ENCODE measurements around the gene RYR3. TPM values are rescaled to one million over a fixed set of nuclear protein-coding genes. Genes with fewer than 3 reads are reported as not detected.

Gene RYR3
- total and polyA plus RNA-seq, 4 donors, result 0.09 to 1.4 (median 0.47) TPM

GRCh38 chr15:33545866-33546265 is 235.1 kb downstream of the RYR3 start:
- no peaks in the 10 kb centered on the region for H3K36me3 ChIP-seq (ENCODE audit: control insufficient read depth in 4 of 4, insufficient read depth in 4 of 4, low read length in 4 of 4)
- TF ChIP-seq CTCF (IDR thresholded peaks at IDR 0.05; ENCODE audit: control extremely low read depth, extremely low read depth), result no peak
- no peak overlapping the region for H3K4me3 ChIP-seq
- H3K9me3 ChIP-seq (ENCODE audit: control insufficient read depth in 4 of 4, insufficient read depth in 3 of 4, low read length in 3 of 4), result peaks cover 0 to 2% (median 0%) of the 10 kb centered on the region in 4 donors
- DNase-seq, result no peak
- 76 to 80% methylated on average over 3 of the region's 3 CpGs for WGBS, 2 donors
- no peak for ATAC-seq (ENCODE audit: insufficient read depth, low FRiP score)
- no peak overlapping the region for H3K27ac ChIP-seq (ENCODE audit: low read depth in 1 of 2, low read length in 1 of 2)
- no peaks in the 10 kb centered on the region for H3K4me1 ChIP-seq (ENCODE audit: control insufficient read depth in 5 of 5, insufficient read depth in 5 of 5, low read length in 5 of 5)
- no peaks in the 10 kb centered on the region for H3K27me3 ChIP-seq (ENCODE audit: control insufficient read depth in 3 of 3, insufficient read depth in 3 of 3, low read length in 2 of 3)
- H3K9ac ChIP-seq (ENCODE audit: insufficient read depth in 1 of 2, low read length in 2 of 2), result no peak overlapping the region

GRCh38 chr15:33547876-33548275 is 237.1 kb downstream of the RYR3 start:
- no peak for ATAC-seq (ENCODE audit: insufficient read depth, low FRiP score)
- peak; percentile 29 to 81 (median 67) for DNase-seq
- WGBS, 2 donors, result 30 to 39% methylated on average over 5 of the region's 5 CpGs
- H3K27ac ChIP-seq (ENCODE audit: low read depth in 1 of 2, low read length in 1 of 2), result no peak overlapping the region
- peaks cover 0 to 2% (median under 1%) of the 10 kb centered on the region in 4 donors for H3K9me3 ChIP-seq (ENCODE audit: control insufficient read depth in 4 of 4, insufficient read depth in 3 of 4, low read length in 3 of 4)
- no peaks in the 10 kb centered on the region for H3K4me1 ChIP-seq (ENCODE audit: control insufficient read depth in 5 of 5, insufficient read depth in 5 of 5, low read length in 5 of 5)
- TF ChIP-seq CTCF (IDR thresholded peaks at IDR 0.05; ENCODE audit: control extremely low read depth, extremely low read depth), result no peak
- H3K36me3 ChIP-seq (ENCODE audit: control insufficient read depth in 4 of 4, insufficient read depth in 4 of 4, low read length in 4 of 4), result no peaks in the 10 kb centered on the region
- H3K4me3 ChIP-seq, result no peak overlapping the region
- no peaks in the 10 kb centered on the region for H3K27me3 ChIP-seq (ENCODE audit: control insufficient read depth in 3 of 3, insufficient read depth in 3 of 3, low read length in 2 of 3)
- no peak overlapping the region for H3K9ac ChIP-seq (ENCODE audit: insufficient read depth in 1 of 2, low read length in 2 of 2)

- Histone ChIP-seq H3K27ac (ENCODE audit: low read depth in 1 of 2, low read length in 1 of 2) (no peak overlapping the region), H3K4me3 (no peak overlapping the region), H3K27me3 (ENCODE audit: control insufficient read depth in 3 of 3, insufficient read depth in 3 of 3, low read length in 2 of 3) (no peaks in the 10 kb centered on the region), H3K4me1 (ENCODE audit: control insufficient read depth in 5 of 5, insufficient read depth in 5 of 5, low read length in 5 of 5) (no peaks in the 10 kb centered on the region), H3K9me3 (ENCODE audit: control insufficient read depth in 4 of 4, insufficient read depth in 3 of 4, low read length in 3 of 4) (peaks cover 0 to 2% (median under 1%) of the 10 kb centered on the region in 4 donors), H3K36me3 (ENCODE audit: control insufficient read depth in 4 of 4, insufficient read depth in 4 of 4, low read length in 4 of 4) (no peaks in the 10 kb centered on the region), H3K9ac (ENCODE audit: insufficient read depth in 1 of 2, low read length in 2 of 2) (no peak overlapping the region)
- no peak for TF ChIP-seq CTCF (IDR thresholded peaks at IDR 0.05; ENCODE audit: control extremely low read depth, extremely low read depth)
- DNase-seq, result no peak
- WGBS, 2 donors, result 61 to 63% methylated on average over 6 of the region's 6 CpGs
- ATAC-seq (ENCODE audit: insufficient read depth, low FRiP score), result no peak
Observed at GRCh38 chr15:33551860-33552259, 241.1 kb downstream of the RYR3 start.

- ATAC-seq (ENCODE audit: insufficient read depth, low FRiP score) (no peak), DNase-seq (no peak)
- no peak for TF ChIP-seq CTCF (IDR thresholded peaks at IDR 0.05; ENCODE audit: control extremely low read depth, extremely low read depth)
- no peaks in the 10 kb centered on the region for H3K4me1 ChIP-seq (ENCODE audit: control insufficient read depth in 5 of 5, insufficient read depth in 5 of 5, low read length in 5 of 5)
- 82 to 85% methylated on average over 4 of the region's 4 CpGs for WGBS, 2 donors
- no peak overlapping the region for H3K27ac ChIP-seq (ENCODE audit: low read depth in 1 of 2, low read length in 1 of 2)
- H3K9ac ChIP-seq (ENCODE audit: insufficient read depth in 1 of 2, low read length in 2 of 2), result no peak overlapping the region
- no peaks in the 10 kb centered on the region for H3K36me3 ChIP-seq (ENCODE audit: control insufficient read depth in 4 of 4, insufficient read depth in 4 of 4, low read length in 4 of 4)
- peaks cover 0 to 2% (median 0%) of the 10 kb centered on the region in 4 donors for H3K9me3 ChIP-seq (ENCODE audit: control insufficient read depth in 4 of 4, insufficient read depth in 3 of 4, low read length in 3 of 4)
- no peak overlapping the region for H3K4me3 ChIP-seq
- H3K27me3 ChIP-seq (ENCODE audit: control insufficient read depth in 3 of 3, insufficient read depth in 3 of 3, low read length in 2 of 3), result no peaks in the 10 kb centered on the region
Observed at GRCh38 chr15:33553157-33553556, 242.4 kb downstream of the RYR3 start.

Data from lung (tissue), 12 donors.